DMS153 (cell line): ENCODE results near the gene CCDC146.
A peak's percentile ranks its signal among the peaks of the same experiment; 100 is the strongest.
"Not testable (repeated sequence)": the region's sequence is repeated elsewhere in the genome, so short reads cannot be mapped to it uniquely, and the experiment has no call there.

Experiments
- DNase-seq: peaks from one replicate; lab custom pipeline; 2025; lab: John Stamatoyannopoulos, UW

CCDC146 gene, protein sequence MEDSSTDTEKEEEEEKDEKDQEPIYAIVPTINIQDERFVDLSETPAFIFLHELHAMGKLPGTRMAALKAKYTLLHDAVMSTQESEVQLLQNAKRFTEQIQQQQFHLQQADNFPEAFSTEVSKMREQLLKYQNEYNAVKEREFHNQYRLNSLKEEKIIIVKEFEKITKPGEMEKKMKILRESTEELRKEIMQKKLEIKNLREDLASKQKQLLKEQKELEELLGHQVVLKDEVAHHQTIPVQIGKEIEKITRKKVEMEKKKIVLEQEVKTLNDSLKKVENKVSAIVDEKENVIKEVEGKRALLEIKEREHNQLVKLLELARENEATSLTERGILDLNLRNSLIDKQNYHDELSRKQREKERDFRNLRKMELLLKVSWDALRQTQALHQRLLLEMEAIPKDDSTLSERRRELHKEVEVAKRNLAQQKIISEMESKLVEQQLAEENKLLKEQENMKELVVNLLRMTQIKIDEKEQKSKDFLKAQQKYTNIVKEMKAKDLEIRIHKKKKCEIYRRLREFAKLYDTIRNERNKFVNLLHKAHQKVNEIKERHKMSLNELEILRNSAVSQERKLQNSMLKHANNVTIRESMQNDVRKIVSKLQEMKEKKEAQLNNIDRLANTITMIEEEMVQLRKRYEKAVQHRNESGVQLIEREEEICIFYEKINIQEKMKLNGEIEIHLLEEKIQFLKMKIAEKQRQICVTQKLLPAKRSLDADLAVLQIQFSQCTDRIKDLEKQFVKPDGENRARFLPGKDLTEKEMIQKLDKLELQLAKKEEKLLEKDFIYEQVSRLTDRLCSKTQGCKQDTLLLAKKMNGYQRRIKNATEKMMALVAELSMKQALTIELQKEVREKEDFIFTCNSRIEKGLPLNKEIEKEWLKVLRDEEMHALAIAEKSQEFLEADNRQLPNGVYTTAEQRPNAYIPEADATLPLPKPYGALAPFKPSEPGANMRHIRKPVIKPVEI

DNA sequence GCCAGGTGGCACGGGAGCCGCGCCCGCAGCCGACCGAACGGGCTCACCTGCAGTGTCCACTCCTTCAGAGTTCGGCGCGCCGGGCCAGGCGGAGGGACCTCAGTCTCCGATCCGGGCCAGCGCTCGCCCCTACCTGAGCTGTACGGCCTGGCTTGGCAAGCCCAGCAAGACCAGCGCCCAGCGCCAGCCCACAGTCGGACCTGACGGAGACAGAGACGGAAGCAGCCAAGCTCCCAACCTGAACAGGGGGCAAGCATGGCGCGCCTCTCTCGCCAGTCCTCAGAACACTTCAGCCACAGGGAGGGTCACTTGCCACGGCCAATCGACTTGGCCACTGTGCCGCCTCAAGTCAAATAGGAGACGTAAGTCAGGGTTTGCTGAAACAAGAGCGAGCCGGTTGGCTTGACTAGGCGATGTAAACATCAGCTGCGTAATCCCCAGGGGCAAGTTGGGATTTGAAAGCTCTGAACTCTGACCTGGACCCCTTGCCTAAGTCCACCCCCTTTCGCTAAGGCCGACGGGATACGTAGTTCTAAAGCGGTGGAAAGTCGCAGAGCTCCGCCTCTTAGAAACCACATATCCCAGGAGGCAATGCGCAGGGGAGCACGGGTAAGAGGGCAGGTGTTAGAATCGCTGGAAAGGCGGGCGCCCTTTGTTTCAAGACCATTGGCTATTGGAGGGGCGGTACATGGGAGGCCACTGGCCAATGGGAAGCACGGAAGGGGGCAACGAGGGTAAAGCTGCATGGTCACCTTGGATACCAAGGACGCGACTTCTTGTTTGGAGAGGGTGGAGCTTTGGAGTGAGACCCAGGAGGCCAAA is at the start of gene CCDC146:
Gene CCDC146, plus strand, starts transcription at position 756 of the 822 bp plus-strand sequence. CDS start 45,054 bp downstream, outside the sequence.
- DNase-seq: peak; percentile 99

DNA sequence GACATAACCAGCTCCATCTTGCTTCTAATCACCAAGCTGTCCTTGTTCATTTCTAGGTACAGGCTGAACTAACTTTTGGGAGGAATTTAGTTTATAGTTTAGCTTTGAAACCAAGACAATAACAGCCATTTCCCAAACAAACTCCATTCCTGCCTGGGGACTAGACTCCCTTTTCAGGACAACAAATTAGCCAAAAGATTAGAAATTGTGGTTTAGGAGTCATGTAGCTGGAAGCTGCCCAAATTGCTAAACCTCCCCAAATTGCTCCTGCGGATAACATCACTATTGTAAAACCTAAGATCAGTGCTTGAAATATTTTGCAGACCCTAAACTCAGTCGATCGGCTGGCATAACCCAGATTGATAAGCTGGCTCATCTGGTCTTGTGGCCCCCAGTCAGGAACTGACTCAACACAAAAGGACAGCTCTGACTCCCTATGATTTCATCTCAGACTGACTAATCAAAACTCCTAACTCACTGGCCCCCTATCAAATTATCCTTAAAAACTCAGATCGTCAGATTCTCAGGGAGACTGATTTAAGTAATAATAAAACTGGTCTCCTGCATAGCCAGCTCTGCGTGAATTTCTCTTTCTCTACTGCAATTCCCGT is 47.5 kb upstream of the CCDC146 start:
- not testable (repeated sequence) for DNase-seq

DNA sequence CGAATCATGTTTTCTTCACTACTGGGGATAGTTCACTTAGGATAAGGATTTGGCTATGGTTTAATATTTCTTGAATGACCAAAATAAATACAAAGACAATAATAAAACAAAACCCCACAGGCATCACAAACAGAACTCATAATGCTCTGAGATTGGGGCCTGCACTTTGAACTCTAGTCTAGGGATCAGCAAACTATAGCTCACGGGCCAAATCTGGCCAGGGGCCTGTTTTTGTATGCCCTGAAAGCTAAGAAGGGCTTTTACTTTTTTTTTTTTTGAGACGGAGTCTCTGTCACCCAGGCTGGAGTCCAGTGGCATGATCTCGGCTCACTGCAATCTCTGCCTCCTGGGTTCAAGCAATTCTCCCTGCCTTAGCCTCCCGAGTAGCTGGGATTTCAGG is 45.4 kb upstream of the CCDC146 start:
- not testable (repeated sequence) for DNase-seq

DNA sequence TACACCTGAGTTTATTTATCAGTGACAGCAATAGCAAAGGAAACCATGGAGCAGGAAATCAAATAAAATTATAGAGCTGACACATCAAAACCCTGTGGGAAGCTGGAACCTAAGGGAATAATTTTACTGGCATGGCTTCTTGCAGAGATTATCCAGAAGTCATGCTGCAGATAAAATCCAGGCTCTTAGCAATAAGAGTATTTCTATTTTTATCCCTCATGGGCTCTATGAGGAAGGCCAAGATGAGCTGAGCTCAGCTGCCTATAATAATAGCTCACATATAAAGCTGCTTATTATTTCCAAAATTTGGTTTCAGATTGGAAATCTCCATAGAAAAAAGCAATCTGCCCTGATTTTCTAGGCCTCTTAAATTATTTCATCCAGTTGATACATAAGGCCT is 43.3 kb upstream of the CCDC146 start:
- DNase-seq: not testable (repeated sequence)

DNA sequence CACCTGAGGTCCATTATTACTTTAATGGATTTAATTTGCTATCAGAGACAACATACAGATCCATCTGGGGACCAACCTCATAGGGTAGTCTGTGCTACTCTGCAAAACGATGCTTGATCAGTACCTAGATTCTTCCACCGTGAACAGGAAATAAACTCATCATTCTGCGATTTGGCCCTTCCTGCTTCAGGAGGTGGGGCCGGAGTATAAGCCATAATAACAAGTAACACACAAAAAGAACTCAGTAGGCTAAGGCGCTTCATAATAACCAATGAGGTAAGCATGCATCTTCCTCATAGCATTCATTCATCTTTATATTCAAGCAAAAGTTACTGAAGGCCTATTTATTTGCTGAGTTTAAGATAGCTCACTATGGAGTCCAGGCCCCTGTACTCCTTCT is 42.8 kb upstream of the CCDC146 start:
- DNase-seq: not testable (repeated sequence)

DNA sequence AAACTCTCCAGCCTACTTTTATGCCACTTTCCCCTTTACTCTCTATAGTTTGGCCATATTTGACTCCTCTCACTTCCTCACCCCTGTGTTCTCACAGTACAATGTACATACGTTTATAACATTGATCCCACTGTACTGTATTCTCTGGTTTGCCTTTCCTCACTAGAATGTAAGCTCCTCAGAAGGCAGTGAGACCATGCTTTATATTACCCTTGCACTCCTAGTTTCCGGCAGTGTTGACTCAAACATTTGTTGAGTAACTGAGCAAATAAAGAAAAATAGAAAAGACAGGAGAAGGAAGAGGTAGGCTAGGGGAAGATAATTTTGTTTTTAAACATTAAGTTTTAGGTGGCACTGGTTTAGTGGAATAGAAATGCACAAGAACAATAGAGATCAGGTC is 42.2 kb upstream of the CCDC146 start:
- not testable (repeated sequence) for DNase-seq

DNA sequence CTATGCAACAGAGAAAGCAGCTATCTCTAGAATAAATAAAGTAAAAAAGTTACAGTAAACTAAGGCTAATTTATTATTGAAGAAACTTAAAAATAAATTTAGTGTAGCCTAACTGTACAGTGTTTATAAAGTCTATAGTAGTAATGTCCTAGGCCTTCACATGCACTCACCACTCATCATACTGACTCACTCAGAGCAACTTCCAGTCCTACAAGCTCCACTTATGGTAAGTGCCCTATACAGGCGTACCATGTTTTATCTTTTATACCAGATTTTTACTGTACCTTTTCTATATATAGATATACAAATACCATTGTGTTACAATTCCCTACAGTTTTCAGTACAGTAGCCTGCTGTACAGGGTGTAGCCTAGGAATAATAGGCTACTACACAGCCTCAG is 40.2 kb upstream of the CCDC146 start:
- not testable (repeated sequence) for DNase-seq

DNA sequence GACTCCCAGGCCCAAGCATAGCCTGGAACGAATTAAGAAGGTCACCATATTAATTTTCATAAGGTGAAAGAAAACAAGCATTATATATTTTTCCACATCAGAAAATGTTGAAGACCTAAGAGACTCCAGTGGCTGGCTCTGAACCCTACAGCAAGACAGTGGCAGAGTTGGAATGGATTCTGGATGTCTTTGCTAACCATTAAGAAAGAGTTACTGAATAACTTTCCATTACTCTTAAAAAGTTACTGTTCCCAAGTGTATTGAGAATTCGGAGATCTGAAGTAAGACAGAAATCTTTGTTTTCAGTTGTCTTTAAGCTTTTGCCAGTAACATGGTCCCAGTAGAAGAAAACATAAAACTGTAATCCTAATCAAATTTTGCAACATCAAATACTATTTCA is 30.1 kb upstream of the CCDC146 start:
- not testable (repeated sequence) for DNase-seq

DNA sequence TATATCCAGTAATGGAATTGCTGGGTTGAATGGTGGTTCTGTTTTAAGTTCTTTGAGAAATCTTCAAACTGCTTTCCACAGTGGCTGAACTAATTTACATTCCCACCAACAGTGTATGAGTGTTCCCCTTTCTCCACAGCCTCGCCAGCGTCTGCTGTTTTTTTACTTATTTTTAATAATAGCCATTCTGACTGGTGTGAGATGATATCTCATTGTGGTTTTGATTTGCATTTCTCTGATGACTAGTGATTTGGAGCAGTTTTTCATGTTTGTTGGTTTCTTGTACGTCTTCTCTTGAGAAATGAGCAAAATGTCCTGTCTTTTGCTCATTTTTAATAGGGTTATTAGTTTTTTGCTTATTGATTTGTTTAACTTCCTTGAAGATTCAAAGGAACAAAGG is 21.9 kb upstream of the CCDC146 start:
- DNase-seq: not testable (repeated sequence)

DNA sequence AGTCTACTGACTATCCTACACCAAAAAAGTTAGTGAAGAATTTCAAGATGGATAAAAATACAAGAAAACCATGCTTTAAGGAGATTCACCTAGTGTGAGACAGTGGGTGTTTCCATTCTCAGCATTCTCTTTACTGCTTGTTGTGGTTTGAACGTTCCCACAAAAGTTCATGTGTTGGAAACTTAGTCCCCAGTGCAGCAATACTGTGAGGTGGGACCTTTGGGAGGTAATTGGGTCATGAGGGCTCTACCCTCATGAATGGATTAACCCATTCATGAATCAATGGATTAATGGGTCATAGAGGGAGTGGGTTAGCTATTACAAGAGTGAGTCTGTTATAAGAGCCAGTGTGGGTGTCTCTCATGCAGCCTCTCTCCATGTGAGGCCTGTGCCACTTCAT is 21.2 kb upstream of the CCDC146 start:
- DNase-seq: not testable (repeated sequence)

DNA sequence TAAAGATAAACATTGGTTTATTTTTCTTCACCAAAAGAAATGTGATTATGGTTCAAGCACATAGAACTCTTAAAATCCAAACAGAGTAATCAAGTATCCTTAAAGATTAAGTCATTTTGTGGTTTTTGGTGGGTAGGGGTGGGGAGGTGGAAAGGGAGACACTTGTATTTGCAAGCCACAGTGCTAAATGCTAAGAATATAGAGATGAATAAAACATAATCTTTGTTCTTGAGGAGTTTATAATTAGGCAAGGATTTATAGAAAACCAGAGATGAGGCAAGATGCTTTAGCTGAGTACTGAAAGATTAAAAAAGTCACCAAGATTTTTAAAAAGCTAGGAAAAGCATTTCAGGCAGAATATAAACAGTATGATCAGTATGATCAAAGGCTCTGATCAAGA is 19.7 kb upstream of the CCDC146 start:
- DNase-seq: not testable (repeated sequence)

DNA sequence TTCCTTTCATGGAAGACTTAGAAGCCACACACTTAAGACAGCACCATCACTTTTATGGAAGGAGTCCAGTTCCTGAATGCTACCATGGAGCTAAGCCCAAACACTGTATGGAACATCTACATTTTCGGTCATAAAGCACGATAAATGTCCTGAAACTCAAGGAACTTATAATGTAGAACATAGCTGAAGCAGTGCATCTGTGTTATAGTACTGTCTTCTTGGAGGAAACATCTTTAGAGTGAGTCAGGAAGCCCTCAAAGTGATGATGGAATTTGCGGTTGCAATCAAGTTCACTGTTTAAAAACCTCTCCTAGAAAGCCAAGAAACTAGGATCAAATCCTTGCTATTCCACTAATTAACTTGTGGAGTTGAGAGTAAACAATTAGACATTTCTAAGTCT is 16.5 kb upstream of the CCDC146 start:
- DNase-seq: not testable (repeated sequence)

DNA sequence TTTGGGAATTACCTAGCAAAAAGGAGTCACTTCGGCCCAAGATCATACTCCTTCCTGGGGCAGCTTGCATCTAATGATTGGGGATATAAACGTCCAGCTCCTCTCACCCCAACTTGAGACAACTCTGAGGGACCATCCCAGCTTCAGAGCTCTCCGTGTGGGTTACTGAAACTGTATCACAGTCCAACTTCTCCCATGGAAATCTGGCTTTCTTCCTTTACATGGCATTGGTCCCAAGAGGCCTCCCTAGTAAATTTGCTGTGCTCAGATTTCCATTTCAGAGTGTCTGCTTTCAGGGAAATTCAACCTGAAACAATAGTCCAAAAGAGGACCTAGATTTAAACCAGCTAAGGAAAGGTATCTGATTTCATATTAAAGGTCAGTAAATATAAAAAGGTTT is 14.8 kb upstream of the CCDC146 start:
- not testable (repeated sequence) for DNase-seq

DNA sequence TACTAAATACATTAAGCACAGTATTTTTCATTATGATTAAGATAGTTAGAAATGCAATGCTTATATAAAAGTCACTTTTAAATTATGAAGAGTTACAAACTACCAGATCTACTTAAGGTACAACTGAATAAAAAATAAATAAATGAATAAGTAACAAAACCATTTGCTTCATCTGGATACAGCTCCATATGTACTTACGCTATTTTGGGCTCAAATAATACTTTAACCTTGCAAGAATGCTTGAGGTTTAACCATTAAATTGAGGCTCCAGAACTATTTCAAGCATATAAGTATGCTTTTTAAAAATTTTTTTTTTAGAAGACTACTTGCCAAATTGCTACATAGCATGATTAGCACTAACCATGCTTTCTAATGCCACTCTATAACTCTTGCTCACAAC is 14.1 kb upstream of the CCDC146 start:
- not testable (repeated sequence) for DNase-seq

DNA sequence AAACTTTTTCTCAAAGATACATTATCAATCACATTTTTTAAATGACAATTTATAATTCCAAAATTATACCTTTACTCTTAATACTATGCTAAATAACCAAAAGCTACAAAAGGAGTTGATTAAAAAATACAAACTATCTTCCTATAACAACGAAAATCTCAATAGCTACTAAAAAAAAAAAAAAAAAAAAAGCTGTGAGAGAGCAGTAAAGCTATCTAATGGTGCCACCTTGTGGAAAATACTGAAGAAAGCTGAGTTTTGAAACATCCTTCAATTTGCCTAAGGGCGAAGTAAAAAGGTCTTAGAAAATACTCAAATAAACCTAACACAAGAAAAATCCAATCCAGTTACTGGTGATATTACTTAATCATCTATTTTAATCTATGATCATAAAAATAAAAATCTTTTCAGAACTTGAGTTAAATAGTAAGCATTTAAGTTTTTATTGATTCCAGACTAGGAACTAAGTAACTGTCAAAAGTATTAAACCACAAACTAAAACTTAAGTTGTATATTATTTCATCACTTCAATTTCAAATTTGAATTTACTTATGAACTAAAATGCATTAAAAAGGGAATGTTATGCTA is 9.6 kb upstream of the CCDC146 start:
- DNase-seq: not testable (repeated sequence)

DNA sequence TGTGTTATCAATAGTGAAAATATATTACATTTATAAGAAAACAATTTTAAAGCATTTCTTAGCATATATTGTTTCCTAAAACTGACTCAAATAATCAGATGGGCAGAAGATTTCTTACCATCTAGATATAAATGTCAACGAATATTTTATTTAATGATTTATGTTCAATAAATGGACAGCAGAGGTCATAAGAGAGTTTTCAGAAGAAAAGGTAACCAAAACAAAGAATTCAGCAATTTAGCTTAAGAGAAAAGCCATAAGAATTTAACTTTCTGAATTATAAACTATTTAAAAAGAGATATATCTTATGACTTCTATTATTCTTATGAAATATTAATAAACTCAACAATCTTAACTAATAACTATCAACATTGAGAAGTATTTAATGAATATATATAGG is 3.1 kb downstream of the CCDC146 start:
- DNase-seq: not testable (repeated sequence)

DNA sequence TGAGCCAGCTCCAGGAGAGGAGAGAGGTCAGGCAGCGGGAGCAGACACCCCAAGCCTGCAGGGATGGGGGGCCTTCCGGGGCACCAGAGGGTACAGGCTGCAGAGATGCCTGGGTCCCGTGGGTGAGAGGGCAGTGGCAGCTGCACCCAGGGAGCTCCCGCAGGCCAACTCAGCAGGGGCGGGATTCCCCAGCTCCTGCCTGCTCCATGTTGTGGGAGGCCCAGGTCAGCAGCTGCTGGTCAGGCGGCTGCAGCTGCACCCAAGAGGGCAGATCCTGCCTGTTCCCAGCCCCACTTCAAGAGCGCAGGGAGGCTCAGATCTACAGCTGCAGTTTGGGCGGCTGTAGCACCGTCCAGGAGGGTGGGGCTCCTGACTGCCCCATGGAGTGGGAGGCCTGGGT is 4.6 kb downstream of the CCDC146 start:
- DNase-seq: not testable (repeated sequence)

DNA sequence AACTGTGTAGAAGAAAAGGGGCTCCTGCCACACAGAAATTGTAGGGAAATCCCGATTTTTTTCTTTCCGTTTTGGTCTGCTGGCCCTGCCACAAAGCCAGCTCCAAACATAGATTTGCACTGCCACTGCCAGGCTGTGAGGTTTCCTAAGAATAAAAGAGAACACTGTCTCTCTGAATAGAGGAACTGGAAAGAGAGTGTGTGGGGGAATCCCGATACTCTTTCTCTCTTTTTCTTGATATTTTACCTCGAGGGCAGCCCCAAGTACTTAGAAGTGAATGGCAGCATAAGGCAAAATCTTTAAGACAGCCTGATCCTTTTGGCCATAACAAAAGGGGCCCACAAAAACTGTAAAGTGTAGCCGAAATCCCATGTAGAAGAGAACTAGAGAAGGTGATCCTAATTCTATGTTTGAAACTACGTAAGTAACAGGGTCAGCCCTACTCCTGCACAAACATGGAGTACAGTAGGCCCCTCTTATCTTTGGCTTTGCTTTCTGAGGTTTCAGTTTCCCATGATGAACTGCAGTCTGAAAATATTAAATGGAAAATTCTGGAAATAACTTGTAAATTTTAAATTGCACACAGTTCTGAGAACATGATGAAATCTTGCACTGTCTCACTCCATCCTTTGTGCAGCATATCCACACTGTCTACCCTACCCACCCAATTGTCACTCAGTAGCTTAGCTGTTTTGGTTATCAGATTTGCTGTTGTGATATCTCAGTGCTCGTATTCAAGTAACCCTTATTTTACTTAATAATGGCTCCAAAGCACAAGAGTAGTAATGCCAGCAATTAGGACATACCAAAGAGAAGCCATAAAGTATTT is 6.4 kb downstream of the CCDC146 start:
- not testable (repeated sequence) for DNase-seq

DNA sequence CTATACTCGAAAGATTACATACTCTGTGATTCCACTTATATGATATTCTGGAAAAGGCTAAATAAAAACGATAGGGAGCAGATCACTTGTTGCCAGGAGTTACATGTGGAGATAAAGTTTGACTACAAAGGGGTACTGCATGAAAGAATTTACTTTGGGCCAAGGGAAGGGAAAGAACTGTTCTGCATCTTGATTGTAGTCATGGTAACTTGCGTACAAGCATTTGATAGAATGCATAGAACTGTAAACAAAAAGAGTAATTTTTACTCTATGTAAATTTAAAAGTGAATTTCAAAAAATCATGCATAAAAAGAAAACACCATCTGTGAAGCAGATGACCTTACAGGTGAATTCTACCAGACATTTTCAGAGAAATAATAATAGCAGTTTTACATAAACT is 9.4 kb downstream of the CCDC146 start:
- DNase-seq: not testable (repeated sequence)

DNA sequence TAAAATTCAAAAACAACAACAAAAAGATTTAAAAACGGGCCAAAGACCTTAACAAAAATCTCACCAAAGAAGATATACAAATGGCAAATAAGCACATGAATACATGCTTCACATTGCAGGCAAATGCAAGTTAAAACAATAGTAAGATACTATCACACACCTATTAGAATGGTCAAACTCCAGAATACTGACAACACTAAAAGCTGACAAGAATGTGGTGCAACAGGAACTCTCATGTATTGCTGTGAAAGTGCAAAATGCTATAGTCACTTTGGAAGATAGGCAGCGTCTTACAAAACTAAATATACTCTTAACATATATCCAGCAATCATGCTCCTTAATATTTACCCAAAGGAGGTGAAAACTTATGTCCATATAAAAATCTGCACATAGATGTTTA is 16.3 kb downstream of the CCDC146 start:
- DNase-seq: not testable (repeated sequence)
